ENCODE measurements around the gene CCDC177. TPM values are rescaled to one million over a fixed set of nuclear protein-coding genes. Genes with fewer than 3 reads are reported as not detected.

The CCDC177 gene
- total and polyA plus RNA-seq, 2 of the 8 experiments (the other 6 are each of a cell fraction or from before 2014, with no cell fraction given) = 0.62 to 2.8 TPM

GRCh38 chr14:69610874-69611171 lies 36.2 kb upstream of the CCDC177 start:
- Histone ChIP-seq H3K4me3 (ENCODE audit: extremely low read depth in 1 of 4, insufficient read depth in 2 of 4, low read depth in 3 of 4, low read length in 4 of 4) (peak overlapping the region; percentile 59 to 74 (median 62)), H3K23me2 (ENCODE audit: low read depth, low read length) (peaks cover 13% of the 10 kb centered on the region; the same call in 1 of the 2 replicates), H3K23ac (ENCODE audit: insufficient read length) (no peak overlapping the region), H4K91ac (replicated peaks; ENCODE audit: insufficient read length, low read length) (no peak overlapping the region), H3K56ac (replicated peaks; ENCODE audit: insufficient read length, low read depth, low read length) (no peak overlapping the region), H2BK20ac (ENCODE audit: low read length) (0 out of 2 replicates have a peak overlapping the region, but pooled peaks have one; percentile 72), H4K8ac (ENCODE audit: extremely low read depth, insufficient read depth, low read length) (no peak overlapping the region), H3K36me3 (ENCODE audit: control insufficient read depth in 2 of 4, insufficient read depth in 4 of 4, low read length in 3 of 4) (no peaks in the 10 kb centered on the region), H3K4me1 (replicated peaks in 1 of 4; ENCODE audit: control insufficient read depth in 3 of 4, insufficient read depth in 4 of 4, low read length in 3 of 4) (peaks cover 2 to 16% (median 5%) of the 10 kb centered on the region in 4 experiments; a peak in 5 of 7 replicates), H2AFZ (ENCODE audit: low read length) (peak overlapping the region; percentile 43), H2AK5ac (ENCODE audit: low read depth, low read length) (0 out of 2 replicates have a peak overlapping the region, but pooled peaks have one; percentile 78), H2BK15ac (ENCODE audit: low read length) (peak overlapping the region; percentile 92; the same call in 1 of the 2 replicates), H3K14ac (ENCODE audit: insufficient read length) (no peak overlapping the region), H3K4ac (replicated peaks; ENCODE audit: insufficient read length, low read depth, low read length) (no peak overlapping the region), H3K4me2 (ENCODE audit: insufficient read depth in 1 of 2, low read depth in 2 of 2, low read length in 2 of 2) (peak overlapping the region; percentile 85 to 87), H2BK5ac (ENCODE audit: low read depth, low read length) (no peak overlapping the region; the same call in 1 of the 2 replicates), H4K5ac (ENCODE audit: insufficient read length, low read depth, low read length) (peak overlapping the region; percentile 61), H3K79me1 (ENCODE audit: low read depth, low read length) (no peaks in the 10 kb centered on the region; the same call in 1 of the 2 replicates), H3K27ac (ENCODE audit: low read depth, low read length) (no peak overlapping the region), H3K18ac (ENCODE audit: extremely low read depth, low read length) (peak overlapping the region; percentile 68; the same call in 1 of the 2 replicates), H3K79me2 (ENCODE audit: control insufficient read depth in 1 of 2, insufficient read depth in 2 of 2, low read length in 2 of 2) (0 out of 4 replicates have a peak, but pooled peaks cover 0 to 5% of the 10 kb centered on the region in 2 experiments), H3K9me3 (ENCODE audit: insufficient read depth in 2 of 2, low read depth in 1 of 2, low read length in 1 of 2) (no peaks in the 10 kb centered on the region), H2BK120ac (replicated peaks; ENCODE audit: low read depth, low read length) (no peak overlapping the region), H3K9ac (replicated peaks in 1 of 4; ENCODE audit: extremely low read depth in 1 of 4, low read depth in 3 of 4, low read length in 3 of 4) (peak overlapping the region in 2 of 4 experiments; percentile 28 to 35; a peak in 3 of 7 replicates), H4K20me1 (replicated peaks in 1 of 2; ENCODE audit: control insufficient read depth in 1 of 2, insufficient read depth in 2 of 2, low read length in 2 of 2) (no peaks in the 10 kb centered on the region), H3K27me3 (replicated peaks in 1 of 4; ENCODE audit: control insufficient read depth in 3 of 4, extremely low read depth in 1 of 4, insufficient read depth in 3 of 4, low read length in 3 of 4) (peaks cover 0 to 3% (median 0%) of the 10 kb centered on the region in 4 experiments; a peak in 1 of 7 replicates), H2BK12ac (ENCODE audit: low read depth, low read length) (peak overlapping the region; percentile 50; the same call in 1 of the 2 replicates)
- POLR2A ChIA-PET (ENCODE audit: partially characterized antibody) = interaction anchor here (0.8 to 3.1 kb wide), 4 partner anchors 39 to 165 kb away, joined by 3 to 18 read pairs (median 3); partner anchors contain the start of gene SRSF5
- FAIRE-seq (no peak), DNase-seq (ENCODE audit: low read depth in 1 of 2, low spot score in 2 of 2) (no peak)
- CTCF ChIA-PET (ENCODE audit: partially characterized antibody) = interaction anchor here (0.6 to 6.9 kb wide), 4 partner anchors 26 to 602 kb away, joined by 5 to 31 read pairs (median 10); no protein-coding TSS in a partner anchor
- 10% methylated on average over 8 of the region's 8 CpGs; no CpG with 5 or more reads in 1 of the 2 experiments for WGBS, 2 experiments (ENCODE audit: extremely low coverage in 1 of 2, insufficient coverage in 1 of 2, insufficient read length in 1 of 2, insufficient replicate concordance in 2 of 2, low coverage in 1 of 2, low lambda C conversion rate in 2 of 2, missing lambda C conversion rate in 1 of 2)
- no peak for TF ChIP-seq SRF (IDR thresholded peaks at IDR 0.05; ENCODE audit: low read depth, low read length)
- no peak for TF ChIP-seq YY1 (IDR thresholded peaks at IDR 0.05; ENCODE audit: low read depth, low read length)
- TF ChIP-seq EP300 (IDR thresholded peaks at IDR 0.05; ENCODE audit: borderline replicate concordance in 1 of 2, low read depth in 2 of 2, low read length in 2 of 2) = no peak
- no peak for TF ChIP-seq TCF12 (IDR thresholded peaks at IDR 0.05; ENCODE audit: low read depth, low read length)
- TF ChIP-seq HDAC2 (IDR thresholded peaks at IDR 0.05; ENCODE audit: borderline replicate concordance in 1 of 2, low read depth in 2 of 2, low read length in 2 of 2) = no peak
- no peak for TF ChIP-seq SP2 (IDR thresholded peaks at IDR 0.05; ENCODE audit: low read length)
- no peak for TF ChIP-seq RAD21 (IDR thresholded peaks at IDR 0.05 in 1 of 2, conservative IDR thresholded peaks at IDR 0.05 in 1 of 2; ENCODE audit: low read depth in 2 of 2, low read length in 2 of 2)
- no peak for TF ChIP-seq NRF1 (IDR thresholded peaks at IDR 0.05; ENCODE audit: low read depth, low read length)
- TF ChIP-seq GABPA (IDR thresholded peaks at IDR 0.05; ENCODE audit: borderline replicate concordance, insufficient read depth, low read length) = no peak
- TF ChIP-seq EGR1 (IDR thresholded peaks at IDR 0.05; ENCODE audit: borderline replicate concordance, low read depth, low read length) = no peak
- no peak for TF ChIP-seq SP4 (IDR thresholded peaks at IDR 0.05; ENCODE audit: low read length)
- TF ChIP-seq PHF8 (conservative IDR thresholded peaks at IDR 0.05; ENCODE audit: low read depth, low read length) = no peak
- TF ChIP-seq CBX8 (IDR thresholded peaks at IDR 0.05; ENCODE audit: borderline replicate concordance, low read depth, low read length) = no peak
